A204.1 (cell line): ENCODE results near the gene SUCLG1.

Experiments used
- FAIRE-seq: peaks from 2 replicates; lab custom pipeline; 2012; peaks lifted over from hg19 to GRCh38; lab: Jason Lieb, UNC

Gene SUCLG1

GRCh38 chr2:84461310-84461709, 2.2 kb upstream of the SUCLG1 start:
- no peak for FAIRE-seq

DNA sequence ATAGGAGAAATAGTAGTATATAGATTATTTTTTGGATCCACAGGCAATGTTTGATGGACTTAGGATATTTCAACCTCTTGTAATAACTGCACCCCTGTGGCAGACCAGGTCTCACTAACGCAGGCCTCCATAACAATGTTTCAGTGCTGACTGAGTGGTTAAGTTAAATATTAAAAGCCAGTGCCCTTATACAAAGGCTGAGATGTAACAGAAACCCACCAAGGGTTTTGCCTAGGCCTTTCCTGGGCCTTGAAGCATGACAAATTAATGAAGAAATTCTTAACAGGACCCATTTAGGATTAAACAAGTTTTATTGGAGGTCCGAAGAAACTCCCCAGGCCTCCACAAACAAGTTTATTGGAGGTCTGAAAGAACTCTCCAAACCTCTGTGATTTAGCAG, 1.6 kb upstream of the SUCLG1 start:
- no peak for FAIRE-seq

GRCh38 chr2:84459944-84460429, 907 bp upstream of the SUCLG1 start:
- no peak for FAIRE-seq

- no peak for FAIRE-seq
Measured at GRCh38 chr2:84458551-84459017, 496 bp downstream of the SUCLG1 start.

DNA sequence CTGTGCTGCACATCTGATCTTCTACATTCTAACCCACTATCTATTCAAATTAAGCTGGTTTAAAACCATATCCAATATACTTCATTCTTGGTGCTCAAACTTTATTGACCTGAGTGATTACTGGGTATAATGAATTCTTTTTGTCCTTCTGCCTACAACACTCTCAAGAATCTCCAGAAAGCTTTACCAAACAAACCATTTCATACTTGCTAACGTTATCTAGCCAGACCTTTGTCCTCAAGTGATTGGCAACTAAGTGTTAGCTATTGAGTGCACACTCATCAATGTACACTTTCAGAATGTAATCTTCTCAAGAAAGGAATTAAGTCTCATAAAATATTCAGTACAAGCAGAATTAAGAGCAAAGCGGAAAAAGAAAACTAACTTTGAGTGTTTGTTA, 1.4 kb downstream of the SUCLG1 start:
- no peak for FAIRE-seq

- FAIRE-seq, result no peak
Measured at GRCh38 chr2:84456156-84456555, 2.9 kb downstream of the SUCLG1 start.

DNA sequence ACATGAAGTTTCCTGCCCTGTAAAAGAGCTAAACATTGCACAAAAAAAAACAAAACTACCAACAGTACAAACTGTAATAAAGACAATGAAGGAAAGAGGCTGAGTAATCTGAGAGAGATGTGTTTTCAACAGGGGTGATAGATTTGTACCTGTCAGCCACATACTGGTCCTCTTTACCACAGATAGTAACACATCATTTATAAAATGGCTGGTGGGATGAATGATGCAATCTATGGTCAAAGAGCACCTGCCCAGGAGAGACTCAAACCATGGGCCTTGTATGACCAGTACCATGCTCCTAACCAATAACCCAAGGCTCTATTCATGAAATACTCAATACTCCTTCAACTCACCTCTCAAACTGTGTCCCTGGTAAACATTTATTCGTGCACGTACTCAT, 4.5 kb downstream of the SUCLG1 start:
- FAIRE-seq, result no peak

- no peak for FAIRE-seq
Measured at GRCh38 chr2:84452624-84453023, 6.5 kb downstream of the SUCLG1 start.

DNA sequence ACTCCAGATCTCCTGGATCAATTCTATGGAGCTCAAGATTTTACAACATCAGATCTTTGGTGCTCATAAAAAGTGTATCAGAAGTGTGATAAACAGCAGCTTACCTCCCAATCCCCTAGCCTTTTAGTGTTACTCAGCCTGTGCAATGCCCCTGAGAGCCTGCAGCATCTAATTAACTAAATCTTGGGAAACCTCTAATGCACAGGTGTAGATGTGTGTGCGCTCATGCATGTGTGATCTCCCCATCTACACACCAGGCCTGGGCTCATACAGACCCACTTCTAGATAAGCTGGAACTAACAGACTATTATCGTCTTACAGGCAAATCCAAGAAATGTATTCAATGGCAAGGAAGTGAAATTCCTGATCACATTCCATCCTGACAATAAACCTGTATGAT, 7.5 kb downstream of the SUCLG1 start:
- no peak for FAIRE-seq

DNA sequence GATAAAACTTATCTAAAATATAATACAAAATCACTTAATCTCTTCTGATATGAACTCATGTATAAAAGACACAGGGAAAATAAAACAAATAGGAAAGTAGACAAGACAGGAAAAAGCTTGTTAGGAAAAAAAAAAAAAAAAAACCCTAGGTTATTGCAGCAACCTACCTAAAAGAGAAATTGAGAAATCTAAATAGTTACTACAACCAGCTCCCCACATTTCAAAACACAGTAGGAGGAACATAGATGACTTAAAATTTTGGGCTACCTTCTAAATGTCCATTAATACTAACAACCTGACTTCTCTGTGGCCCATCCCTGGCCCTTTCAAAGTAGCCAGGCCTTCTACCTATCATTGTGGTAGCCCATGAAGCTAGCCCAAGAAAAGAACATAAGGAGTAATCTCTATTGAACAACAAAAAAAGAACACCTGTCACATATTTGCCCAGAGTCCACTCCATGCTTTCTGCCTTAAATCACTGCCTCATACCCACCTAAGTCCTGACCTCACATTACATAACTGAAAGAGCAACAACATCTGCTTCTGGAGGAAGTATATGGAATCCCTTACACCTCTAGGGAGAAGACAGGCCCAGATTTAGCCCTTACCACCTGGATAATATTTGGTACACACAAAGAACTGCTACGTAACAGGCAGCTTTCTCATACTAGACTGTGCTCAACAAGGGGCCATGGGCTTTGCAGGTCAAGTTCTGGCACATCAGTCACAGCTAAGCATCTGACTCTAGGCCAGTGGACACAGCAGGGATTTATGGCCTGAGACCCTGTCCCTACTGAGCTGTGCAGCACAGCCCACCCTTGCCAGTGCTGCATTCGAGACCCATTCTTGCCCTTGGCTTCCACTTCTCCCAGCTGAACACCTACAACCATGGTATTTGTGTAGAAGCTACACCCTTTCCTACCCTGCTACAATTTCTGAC, 8.5 kb downstream of the SUCLG1 start:
- peak; percentile 54 for FAIRE-seq

DNA sequence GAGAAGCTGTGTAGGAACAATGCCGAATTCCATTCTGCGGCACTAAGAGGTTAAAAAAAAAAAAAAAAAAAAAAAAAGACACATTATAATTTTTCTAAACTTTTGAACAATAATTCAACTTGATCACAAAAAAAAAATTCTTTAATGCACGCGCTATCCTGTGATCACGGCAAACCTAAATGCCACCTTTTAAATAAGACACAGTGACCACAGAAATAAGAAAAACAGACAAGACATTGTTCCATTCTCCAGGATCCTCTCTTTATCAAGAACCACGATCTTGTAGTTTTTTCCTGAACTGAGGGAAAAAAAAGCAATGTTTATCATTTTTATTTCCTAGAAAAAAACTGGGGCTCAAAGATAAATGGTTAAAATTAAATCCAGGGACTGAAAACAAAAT, 9.4 kb downstream of the SUCLG1 start:
- FAIRE-seq, result no peak

GRCh38 chr2:84449055-84449454, 10.0 kb downstream of the SUCLG1 start:
- FAIRE-seq, result no peak

DNA sequence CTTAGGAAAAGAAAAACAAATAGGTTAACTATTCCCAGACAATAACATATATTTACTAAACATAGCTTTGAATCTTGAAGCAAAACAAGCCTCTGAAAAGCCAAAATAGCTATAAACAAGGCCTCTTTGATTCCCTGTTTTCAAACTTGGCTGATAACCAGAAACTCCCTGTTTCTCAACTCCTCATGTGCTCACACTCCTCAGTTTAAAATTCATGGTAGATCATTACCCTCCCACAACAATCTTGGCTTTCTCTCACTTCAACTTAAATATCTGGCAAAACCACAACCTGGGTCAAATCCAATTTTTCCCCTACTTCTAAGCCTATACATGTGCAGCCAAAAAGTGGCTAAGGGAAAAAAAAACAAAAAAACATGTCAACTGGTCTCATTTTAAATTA, 15.6 kb downstream of the SUCLG1 start:
- no peak for FAIRE-seq

DNA sequence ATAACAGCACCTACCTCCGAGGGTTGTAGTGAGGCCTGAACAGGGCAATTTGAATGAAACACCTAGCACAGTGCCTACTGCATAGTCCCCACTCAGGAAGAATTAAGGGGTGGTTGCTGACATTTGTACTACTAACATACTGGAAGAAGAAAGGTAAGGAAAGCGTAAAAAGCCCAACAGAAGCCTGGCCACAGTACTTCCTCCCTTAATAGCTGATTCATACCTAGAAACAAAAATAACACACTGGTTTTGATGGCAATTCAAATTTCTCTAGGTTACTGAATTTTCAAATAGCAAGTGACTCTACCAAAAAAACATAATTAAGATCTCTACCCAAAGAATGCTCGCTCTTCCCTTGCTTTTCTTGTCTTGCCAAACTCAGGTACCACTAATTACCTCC, 16.2 kb downstream of the SUCLG1 start:
- no peak for FAIRE-seq

- FAIRE-seq, result no peak
Measured at GRCh38 chr2:84441505-84441904, 17.6 kb downstream of the SUCLG1 start.

DNA sequence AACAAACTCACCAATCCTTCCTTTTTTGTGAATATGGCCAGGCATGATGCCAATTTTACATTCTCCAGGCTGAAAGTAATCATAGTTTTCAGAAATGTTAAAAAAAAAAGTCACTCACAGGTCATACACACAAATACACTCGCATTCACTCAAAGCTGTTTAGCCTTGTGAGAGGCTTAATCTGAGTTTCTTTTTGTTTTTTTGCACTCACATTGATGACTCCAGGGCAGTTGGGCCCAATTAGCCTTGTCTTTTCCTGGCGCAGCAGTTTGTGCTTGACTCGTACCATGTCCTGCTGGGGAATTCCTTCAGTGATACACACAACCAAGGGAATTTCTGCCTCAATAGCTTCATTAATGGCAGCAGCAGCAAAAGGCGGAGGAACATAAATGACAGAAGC, 18.0 kb downstream of the SUCLG1 start:
- no peak for FAIRE-seq

DNA sequence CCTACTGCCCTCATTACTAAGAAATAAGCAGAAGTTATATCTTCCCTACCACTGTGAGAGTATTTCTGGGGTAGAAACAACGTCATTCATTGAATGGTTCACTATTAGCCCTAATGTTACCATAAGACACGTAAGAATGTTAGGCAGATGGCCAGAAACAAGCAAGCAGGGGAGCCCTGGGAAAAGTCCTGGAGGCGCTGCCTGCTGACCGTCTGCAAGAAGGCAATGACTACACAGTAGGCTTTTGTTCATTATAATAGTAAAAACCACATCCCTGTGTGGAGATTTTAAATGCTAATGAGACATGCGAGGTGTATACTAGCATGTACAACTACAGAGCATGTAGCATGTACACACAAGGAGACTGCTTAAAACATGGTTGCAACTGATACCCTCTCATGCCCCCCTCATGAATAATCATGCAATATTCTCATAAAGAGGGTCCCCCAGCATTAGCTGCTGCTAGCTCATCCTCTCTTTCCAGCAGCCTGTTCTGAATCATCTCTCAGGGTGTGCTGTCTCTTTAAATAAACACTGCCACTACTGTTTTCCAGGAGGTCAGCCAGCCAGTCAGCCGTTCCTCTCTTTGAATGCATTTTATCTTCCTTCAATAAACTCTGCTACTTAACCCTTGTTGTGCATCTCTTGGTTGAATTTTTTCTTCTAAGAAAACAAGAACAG, 23.6 kb downstream of the SUCLG1 start:
- FAIRE-seq, result no peak

- no peak for FAIRE-seq
Measured at GRCh38 chr2:84429328-84429727, 29.8 kb downstream of the SUCLG1 start.

DNA sequence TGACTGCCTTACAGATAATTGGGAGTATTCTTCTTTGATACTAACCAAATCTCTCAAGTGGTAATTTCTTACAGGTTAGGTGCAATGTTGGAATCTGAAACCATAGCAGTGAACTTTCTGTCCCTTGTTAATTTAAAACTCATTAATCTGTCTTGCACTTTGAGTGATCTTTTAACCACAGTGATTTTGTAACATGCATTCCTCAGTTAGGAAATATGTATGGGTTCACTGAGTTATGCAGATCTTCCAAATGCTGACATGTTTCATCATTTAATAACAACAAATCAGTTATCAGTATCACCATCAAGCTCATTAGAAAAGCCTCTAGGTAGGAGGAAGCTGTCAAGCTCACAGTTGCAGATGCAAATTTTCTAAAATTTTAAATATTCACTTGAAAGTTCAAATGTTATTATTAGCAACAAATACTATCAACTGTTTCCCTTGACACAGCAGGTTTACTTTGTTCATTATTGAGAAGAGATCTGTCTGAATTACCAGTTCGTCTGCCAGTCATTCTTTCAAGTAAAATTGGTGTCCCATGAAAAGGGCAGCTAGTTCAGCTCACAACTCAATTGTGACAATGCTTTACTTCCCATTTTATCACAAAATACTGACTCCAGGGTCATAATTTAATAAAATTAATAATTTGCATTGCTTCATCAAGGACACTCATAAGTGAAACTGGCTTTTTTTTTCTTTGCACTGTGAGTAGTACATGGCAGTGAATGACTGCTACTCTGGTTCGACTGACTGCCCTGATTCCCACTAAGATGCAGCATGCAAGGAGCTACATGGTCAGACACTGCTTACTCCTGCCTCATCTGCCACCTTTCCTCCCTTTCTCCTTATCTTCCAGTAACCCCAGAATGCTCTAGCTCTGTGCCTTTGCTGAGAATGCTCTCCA, 31.6 kb downstream of the SUCLG1 start:
- no peak for FAIRE-seq

GRCh38 chr2:84425310-84425709, 33.8 kb downstream of the SUCLG1 start:
- no peak for FAIRE-seq

DNA sequence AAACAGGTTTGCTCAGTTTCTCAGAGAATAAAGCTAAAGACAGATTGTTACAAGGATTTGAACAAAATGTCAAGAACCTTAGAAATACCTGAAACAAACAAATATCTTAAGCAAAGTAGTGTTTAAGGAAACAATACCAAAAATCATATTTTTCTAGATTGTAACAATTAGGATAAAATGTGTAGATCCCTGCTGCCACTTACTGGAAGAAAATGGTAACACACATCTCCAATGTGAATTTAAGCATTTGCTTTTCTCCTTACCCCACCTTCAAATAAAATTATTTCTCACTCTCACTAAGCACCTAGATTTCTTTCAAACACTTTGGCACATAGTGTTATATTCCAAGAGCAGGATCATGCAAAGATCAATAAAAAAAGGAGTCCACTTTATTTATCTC, 34.9 kb downstream of the SUCLG1 start:
- FAIRE-seq, result peak; percentile 94

GRCh38 chr2:84421791-84422190, 37.3 kb downstream of the SUCLG1 start:
- FAIRE-seq, result no peak
